Left lung (tissue), 10 donors: ENCODE results near the gene EXOC3. TPM values are rescaled to one million over a fixed set of nuclear protein-coding genes. Genes with fewer than 3 reads are reported as not detected.

Source experiments
- ATAC-seq: fragments of 200-7000 bp; cut with Tn5 transposase; one replicate; pipeline ENCODE4 v1.9.1; 2020; ENCODE audit warnings: moderate library complexity
- DNase-seq, 4 donors: peaks; one replicate each; pipeline ENCODE4 v3.0.0-alpha.2; 2013 to 2020
- H3K27ac ChIP-seq, 2 donors: fragments of 200-600 bp; sonication (generic) in 1 of 2; one replicate each; pipeline versions ENCODE4 v1.5.0 to v1.8.0; 2020 to 2021
- H3K27me3 ChIP-seq, 2 donors: fragments of 200-600 bp; sonication (generic) in 1 of 2; one replicate each; pipeline versions ENCODE4 v1.5.0 to v1.8.0; 2020 to 2021
- H3K36me3 ChIP-seq, 2 donors: fragments of 200-600 bp; sonication (generic) in 1 of 2; one replicate each; pipeline versions ENCODE4 v1.5.0 to v1.8.0; 2020 to 2021
- H3K4me1 ChIP-seq, 2 donors: fragments of 200-600 bp; one replicate each; pipeline ENCODE4 v1.8.0; 2021
- H3K4me3 ChIP-seq, 2 donors: fragments of 200-600 bp; sonication (generic) in 1 of 2; one replicate each; pipeline versions ENCODE4 v1.5.0 to v1.8.0; 2020 to 2021; ENCODE audit warnings: mild to moderate bottlenecking in 1 of 2
- H3K9me3 ChIP-seq, 2 donors: fragments of 200-600 bp; sonication (generic) in 1 of 2; one replicate each; pipeline versions ENCODE4 v1.5.0 to v1.8.0; 2020 to 2021
- intact Hi-C, 2 donors: fragments of 100-400 bp; cut with DNase I; formaldehyde crosslinking; loops; one replicate each; pipeline versions ENCODE4 v1.11.2 to v1.14.2; 2022
- polyA plus RNA-seq, 6 donors: library from polyadenylated mRNA; unstranded; fragments of 120-200 nt; gene quantifications; one replicate each; pipeline ENCODE4 v1.2.1, GENCODE V29; 2013; ENCODE audit not compliant: insufficient read length in 6 of 6
- total RNA-seq, 2 donors: library from RNA; stranded (reverse); fragmentation: NEBNext Ultra II Directional; extraction: Animal tissue kit (Norgen Biotek cat#: 25700); gene quantifications; one replicate each; pipeline ENCODE4 v1.2.1, GENCODE V29; 2021
- TF ChIP-seq, protein P1 (sequence below), 2 donors: fragments of 200-600 bp; sonication (generic) in 1 of 2; IDR thresholded peaks; one replicate each; pipeline versions ENCODE4 v1.5.0 to v1.8.0; 2021; ENCODE audit warnings: antibody characterized with exemption in 2 of 2
- donor health status: DM: no; HTN: yes; CAD: no.
- donor health status: DM: no; HTN: no; CAD: no.

EXOC3 gene
- total and polyA plus RNA-seq, 8 donors, result 43.8 to 62.4 (median 57.0) TPM

DNA sequence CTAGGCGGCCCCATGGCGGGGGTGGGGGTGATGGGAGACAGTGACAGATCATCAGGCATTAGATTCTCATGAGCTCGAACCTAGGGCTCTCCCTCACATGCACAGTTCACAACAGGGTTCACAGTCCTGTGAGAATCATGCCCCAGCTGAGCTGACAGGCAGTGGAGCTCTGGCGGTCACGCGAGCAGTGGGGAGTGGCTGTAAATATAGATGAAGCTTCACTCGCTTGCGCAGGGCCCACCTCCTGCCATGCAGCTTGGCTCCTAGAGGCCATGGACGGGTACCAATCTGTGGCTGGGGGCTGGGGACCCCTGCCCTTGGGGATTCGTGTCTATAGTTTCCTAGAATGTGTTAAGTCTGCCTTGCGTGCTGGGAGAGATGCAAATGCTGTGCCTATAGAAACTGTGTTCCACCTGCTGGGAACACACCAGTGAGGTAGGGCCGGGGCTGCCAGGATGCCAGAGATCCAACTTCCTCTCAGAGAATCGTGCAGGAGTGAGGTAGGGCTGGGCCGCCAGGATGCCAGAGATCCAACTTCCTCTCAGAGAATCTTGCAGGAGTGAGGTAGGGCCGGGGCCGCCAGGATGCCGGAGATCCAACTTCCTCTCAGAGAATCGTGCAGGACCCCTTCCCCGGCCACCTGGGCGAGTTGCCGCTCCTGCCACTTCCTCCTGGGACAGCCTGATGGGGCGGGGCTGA lies 14.1 kb upstream of the EXOC3 start:
- intact Hi-C loops, result no loop called here
- TF ChIP-seq, protein P1, sequence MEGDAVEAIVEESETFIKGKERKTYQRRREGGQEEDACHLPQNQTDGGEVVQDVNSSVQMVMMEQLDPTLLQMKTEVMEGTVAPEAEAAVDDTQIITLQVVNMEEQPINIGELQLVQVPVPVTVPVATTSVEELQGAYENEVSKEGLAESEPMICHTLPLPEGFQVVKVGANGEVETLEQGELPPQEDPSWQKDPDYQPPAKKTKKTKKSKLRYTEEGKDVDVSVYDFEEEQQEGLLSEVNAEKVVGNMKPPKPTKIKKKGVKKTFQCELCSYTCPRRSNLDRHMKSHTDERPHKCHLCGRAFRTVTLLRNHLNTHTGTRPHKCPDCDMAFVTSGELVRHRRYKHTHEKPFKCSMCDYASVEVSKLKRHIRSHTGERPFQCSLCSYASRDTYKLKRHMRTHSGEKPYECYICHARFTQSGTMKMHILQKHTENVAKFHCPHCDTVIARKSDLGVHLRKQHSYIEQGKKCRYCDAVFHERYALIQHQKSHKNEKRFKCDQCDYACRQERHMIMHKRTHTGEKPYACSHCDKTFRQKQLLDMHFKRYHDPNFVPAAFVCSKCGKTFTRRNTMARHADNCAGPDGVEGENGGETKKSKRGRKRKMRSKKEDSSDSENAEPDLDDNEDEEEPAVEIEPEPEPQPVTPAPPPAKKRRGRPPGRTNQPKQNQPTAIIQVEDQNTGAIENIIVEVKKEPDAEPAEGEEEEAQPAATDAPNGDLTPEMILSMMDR (IDR thresholded peaks at IDR 0.05), result no peak
- Histone ChIP-seq H3K4me1 (peaks cover 0 to 4% of the 10 kb centered on the region in 2 donors), H3K4me3 (no peak overlapping the region), H3K9me3 (no peaks in the 10 kb centered on the region), H3K27ac (no peak overlapping the region), H3K36me3 (no peaks in the 10 kb centered on the region), H3K27me3 (no peaks in the 10 kb centered on the region)
- DNase-seq, result no peak
- no peak for ATAC-seq

DNA sequence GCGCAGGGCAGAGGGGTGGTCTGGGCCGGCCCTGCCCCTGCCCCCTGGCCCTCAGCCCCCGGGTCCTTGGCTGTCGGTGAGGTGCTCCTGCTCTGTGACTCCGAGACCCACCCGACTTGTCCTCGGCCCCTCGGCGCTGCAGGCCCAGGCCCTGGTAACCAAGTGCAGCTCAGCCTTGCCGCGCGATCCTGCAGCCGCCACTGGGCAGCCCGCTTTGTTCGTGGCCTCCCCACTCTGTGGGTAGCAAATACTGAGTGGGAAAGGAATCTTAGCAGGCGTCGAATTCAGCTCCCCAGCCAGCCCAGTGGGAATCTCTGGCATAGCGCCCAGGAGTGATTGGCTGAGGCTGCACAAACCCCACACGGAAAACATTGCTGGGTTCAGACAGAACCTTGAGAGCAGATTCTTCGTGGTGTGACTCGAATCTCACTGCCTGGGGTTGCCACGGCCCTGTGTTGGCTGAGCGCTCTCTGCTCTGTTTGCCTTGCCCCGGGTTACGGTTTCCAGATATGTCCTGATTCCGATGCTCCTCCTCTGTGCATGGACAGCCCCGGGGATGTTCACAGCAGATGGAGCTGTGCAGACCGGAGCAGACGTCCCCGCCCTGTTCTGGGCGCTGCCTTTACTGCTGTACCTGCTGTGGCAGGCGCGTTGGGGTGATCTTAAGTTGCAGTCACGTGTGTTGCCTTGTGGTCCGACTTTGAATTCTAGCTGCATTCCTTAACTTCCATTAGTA lies 13.4 kb upstream of the EXOC3 start:
- Histone ChIP-seq H3K4me1 (peaks cover 0 to 4% of the 10 kb centered on the region in 2 donors), H3K27me3 (no peaks in the 10 kb centered on the region), H3K27ac (no peak overlapping the region), H3K36me3 (no peaks in the 10 kb centered on the region), H3K4me3 (no peak overlapping the region), H3K9me3 (no peaks in the 10 kb centered on the region)
- DNase-seq (peak in 2 of 4 donors; percentile 46 to 62), ATAC-seq (peak; percentile 31)
- intact Hi-C loops, result no loop called here
- TF ChIP-seq, protein P1 (IDR thresholded peaks at IDR 0.05), result no peak

DNA sequence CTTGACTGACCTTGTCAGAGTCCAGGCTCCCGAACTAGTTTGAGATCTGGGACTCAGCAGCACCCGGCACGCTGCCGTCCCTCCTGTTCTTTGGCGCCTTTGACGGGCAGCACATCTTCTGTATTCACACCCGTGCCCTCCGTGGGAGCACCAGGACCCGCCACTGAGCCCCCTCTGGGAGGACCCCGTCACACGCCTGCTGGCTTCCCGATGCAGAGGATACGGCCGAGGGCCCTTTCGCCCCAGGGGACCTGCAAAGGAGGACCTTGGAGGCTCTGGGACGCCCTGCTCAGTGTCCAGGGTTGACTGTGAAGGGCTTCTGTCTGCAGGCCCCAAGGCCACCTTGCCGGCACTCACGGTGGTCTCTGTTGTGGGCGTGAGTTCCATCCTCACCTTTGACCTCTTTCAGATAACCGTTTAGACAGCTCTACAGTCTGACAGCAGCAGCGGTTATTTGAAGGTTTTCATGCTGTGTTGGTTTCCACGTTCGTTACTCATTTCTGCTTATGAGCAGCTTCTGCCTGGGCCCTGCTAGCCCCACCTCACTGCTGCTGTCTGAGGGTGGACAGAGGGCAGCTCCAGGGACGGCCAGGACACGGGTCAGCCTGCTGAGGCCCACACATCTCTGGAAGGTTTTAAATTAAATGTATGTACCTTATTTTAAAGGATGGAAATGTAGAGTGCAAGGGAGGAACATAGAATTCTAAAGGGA lies 12.6 kb upstream of the EXOC3 start:
- Histone ChIP-seq H3K36me3 (no peaks in the 10 kb centered on the region), H3K27me3 (no peaks in the 10 kb centered on the region), H3K4me1 (peaks cover 0 to 4% of the 10 kb centered on the region in 2 donors), H3K27ac (no peak overlapping the region), H3K9me3 (no peaks in the 10 kb centered on the region), H3K4me3 (no peak overlapping the region)
- intact Hi-C loops, result no loop called here
- TF ChIP-seq, protein P1 (IDR thresholded peaks at IDR 0.05), result no peak
- DNase-seq (no peak), ATAC-seq (no peak)

DNA sequence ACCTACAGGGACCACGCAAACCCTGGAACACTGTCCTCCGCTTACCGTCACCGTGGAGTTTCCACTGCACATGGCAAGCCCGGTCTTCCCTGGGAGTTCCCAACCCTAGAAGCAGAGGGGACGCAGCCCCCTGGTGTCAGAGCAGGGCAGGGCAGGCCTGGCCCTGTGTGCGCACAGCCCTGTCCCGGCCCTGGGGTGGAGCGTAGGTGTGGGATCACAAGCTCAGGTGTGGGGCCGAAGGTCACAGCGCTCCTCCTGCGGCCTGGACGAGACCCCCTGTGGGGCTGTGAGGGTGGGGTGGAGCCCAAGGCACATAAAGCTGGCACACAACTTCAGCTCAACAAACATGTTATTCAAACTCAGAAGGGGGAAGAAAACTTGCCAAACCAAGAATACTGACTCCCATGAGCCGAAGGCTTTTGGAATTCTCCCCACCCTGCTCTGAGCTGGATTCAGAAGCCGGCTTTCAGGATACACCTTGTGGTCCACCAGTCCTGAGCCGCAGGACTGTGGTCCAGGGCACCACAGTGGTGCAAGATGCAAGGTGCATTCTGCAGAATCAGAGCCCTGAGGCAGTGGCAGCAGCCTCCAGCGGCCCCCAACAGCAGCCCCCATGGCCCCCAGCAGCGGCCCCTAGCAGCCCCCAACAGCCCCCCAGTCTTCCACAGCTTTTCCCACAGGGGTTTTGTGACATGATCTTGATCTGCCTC lies 11.8 kb upstream of the EXOC3 start:
- TF ChIP-seq, protein P1 (IDR thresholded peaks at IDR 0.05), result peak; percentile 10 to 61
- DNase-seq (peak in 1 of 4 donors; percentile 53), ATAC-seq (peak; percentile 55)
- Histone ChIP-seq H3K4me3 (no peak overlapping the region), H3K9me3 (no peaks in the 10 kb centered on the region), H3K4me1 (peaks cover 0 to 4% of the 10 kb centered on the region in 2 donors), H3K36me3 (no peaks in the 10 kb centered on the region), H3K27ac (no peak overlapping the region), H3K27me3 (no peaks in the 10 kb centered on the region)
- intact Hi-C loops, result no loop called here
